ENCODE data around the gene CLIC4.

GRCh38 chr1:24721533-24721932 lies 23.7 kb upstream of the CLIC4 start:
- no peak for TF ChIP-seq EZH2 (IDR thresholded peaks at IDR 0.05; ENCODE audit: borderline replicate concordance, low read depth, low read length, severe bottlenecking)
- TF ChIP-seq CTCF (IDR thresholded peaks at IDR 0.05; ENCODE audit: borderline replicate concordance, extremely low read depth, low read length, poor library complexity, severe bottlenecking) = no peak
